NCI-H446 (cell line): Measurements from ENCODE around the gene CAMTA1.

Source experiments
- DNase-seq, 2 experiments: peaks; one replicate each; lab custom pipeline; 2025; lab: John Stamatoyannopoulos, UW

The CAMTA1 gene

DNA sequence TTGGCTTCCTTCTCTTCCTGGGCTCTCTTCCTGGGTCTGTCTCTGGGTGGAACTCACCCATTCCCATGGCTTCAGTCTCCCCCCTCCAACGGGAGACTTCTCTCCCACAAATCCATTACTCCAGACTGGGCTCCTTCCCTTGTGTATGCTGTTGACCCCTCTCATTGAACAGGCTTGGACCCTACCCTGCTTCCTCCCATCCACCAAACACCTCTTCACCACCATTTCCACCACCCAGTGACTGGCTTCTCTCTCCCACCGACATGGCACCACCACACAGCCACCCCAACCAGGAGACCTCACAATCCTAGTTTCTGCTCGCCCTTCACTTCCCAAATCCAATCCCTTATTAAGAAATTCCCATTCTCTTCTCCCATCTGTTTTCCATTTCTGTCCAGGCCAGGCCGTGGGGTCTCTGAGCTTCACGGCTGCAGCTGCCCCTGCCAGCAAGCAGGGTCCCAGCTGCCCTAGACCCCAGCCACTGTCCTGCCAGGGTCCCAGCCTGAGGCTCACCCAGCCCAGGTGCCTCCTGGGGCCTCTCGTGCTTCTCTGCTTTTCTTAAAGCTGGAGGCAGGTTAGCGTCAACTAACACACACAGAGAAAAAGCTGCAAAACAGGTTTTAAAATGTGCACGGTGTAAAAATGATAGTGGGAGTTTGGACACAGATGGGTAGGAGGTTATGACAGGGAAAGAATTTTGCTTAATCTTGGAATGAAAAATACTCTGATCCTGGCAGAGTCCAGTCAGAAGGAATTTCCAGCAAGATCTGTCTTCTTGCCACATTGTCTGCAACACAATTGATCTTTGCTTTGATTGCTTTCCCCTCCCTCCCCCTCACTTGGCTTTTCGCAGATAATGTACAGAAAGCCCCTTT lies 602.0 kb downstream of the CAMTA1 start:
- DNase-seq = no peak

DNA sequence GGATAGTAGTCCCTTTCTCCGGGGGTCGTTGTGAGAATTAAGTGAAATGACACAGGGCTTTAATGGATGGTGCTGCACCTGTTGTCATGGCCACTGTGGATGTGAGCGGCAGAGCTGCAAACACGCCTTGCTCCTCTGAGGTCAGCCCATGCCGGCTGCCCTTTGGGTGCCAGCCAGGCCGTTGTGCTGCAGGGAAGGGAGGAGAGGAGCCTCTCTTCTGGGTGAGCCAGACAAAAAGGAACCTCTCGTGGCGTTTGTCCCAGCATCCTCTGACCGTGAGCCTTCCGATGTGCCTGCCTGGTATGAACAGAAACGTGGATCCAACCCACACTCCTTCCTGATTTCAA lies 602.9 kb downstream of the CAMTA1 start:
- no peak for DNase-seq

DNA sequence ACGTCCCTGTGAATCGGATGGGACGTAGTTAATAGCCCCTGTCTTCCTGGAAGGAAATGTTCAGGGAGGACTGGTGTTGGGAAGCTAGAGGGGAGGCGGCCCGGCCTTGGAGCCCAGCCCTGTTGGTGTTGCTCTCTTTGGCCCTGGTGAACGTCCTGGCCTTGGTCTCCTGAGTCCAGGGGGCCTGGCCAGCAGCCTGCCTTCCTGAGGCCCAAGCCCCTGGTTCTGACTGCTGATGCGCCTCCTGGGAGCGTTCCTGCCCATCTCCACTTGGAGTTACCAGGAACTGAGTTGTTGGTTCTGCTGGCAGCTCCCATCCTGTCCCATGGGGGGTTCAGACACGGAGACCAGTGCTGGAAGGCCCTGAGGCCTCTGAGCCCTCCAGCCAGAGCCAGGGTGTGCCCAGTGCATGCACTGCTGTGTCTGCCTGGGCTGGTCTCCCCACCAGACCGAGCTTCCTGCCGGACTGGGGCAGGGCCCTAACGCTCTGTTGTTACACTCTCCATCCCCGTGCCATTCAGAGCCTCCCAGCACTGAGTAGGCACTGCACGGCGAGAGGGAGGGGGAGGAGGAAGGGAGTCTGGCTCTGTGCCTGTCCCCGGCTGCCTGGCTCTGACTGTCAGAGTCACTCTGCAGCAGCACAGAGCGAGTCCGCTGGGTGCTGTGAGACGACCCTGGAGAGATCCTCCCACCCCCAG lies 603.4 kb downstream of the CAMTA1 start:
- DNase-seq = peak in 1 of 2 experiments; percentile 31

DNA sequence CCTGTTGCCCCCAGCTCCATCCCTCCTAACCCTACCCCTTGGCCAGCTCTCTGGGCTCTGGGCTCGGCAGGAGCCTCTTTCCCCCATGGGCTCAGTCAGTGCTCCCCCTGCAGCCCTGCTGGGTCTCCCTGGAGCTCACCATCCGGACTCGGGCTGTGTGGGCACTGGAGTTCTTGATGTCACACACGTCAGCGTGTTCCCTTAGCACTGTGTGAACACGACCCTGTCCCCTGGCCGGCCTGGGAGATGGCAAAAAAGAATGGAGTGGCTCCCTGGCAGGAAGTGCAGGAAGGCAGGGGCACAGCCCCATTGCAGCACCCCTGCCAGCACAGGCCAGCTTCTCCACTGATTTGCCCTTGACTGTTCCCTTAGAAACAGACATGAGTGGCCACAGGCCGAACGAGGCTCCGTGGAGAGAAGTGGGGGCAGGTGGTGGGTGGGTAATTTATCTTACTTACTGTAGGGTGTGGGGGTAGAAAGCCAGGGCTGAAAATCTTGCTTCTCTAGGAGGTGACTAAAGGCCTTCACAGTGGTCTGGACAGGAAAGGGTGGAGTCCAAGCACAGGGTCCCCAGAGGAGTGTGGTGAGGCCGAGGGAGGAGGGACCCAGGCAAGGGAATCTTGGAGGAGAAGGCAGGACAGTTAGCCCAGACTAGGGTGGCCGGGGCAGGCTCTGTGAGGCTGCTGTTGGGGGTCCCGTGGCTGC lies 604.1 kb downstream of the CAMTA1 start:
- DNase-seq = no peak

DNA sequence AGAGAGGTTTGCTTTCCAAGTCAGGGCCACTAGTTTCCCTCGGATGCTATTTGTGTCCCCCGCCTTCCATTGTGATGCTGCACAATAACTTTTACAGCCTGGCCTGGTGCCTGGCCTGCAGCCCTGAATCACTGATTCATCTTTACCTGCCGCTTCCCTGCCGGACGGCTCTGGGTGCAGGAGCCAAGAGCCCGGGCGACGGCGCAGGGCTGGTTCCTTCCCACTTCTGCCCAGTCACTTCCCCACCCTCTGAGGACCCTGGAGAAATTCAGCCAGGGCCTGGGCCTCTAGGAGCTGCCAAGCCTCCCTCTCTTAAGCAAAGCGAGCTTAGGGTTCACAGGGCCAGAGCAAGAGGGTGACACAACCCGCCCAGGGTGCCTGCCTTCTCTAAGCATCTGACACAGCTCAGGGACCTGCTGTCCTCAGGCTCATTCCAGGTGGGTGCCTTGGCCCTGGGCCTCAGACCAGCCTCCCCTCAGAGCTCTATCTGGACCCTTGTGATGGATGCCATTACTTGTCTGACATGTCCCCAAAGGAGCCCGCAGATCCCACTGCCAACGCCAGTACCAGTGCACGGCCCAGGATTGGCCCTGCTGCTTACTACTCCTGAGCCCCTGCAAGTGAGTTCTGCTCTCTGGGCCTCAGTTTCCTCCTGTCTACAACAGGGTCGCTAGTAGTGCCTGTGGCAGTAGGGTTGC lies 604.8 kb downstream of the CAMTA1 start:
- no peak for DNase-seq

DNA sequence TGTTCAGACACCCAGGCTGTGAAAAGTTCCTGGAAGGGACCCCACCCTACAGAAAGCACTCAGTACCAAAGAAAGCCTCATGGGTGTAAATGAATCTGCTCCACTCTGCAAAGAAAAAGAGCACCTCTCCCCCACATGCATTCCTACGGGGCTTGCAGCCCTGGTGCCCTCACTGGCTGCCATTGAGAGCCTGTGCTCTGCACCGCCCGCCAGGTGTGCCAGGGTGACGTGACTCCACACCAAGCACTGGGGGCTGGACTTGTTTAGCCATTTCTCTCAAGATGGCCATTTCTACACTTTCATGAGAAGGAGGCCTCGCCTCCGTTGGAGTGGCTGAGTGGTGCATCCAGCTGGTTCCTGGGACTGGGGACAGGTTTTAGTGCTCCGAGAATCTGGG lies 605.3 kb downstream of the CAMTA1 start:
- DNase-seq = no peak

DNA sequence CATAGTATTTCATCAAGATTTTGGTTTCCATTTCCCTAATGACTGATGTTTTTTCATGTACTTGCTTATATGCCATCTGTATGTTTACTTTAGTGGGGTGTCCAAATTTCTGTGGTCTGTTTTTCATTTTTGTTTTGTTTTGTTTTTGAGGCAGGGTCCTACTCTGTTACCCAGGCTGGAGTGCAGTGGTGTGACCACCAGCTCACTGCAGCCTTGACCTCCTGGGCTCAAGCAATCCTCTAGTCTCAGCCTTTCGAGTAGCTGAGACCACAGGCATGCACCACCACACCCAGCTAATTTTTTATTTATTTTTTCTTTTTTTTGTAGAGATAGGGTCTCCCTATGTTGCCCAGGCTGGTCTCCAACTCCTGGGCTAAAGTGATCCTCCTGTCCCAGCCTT lies 607.9 kb downstream of the CAMTA1 start:
- DNase-seq = no peak

DNA sequence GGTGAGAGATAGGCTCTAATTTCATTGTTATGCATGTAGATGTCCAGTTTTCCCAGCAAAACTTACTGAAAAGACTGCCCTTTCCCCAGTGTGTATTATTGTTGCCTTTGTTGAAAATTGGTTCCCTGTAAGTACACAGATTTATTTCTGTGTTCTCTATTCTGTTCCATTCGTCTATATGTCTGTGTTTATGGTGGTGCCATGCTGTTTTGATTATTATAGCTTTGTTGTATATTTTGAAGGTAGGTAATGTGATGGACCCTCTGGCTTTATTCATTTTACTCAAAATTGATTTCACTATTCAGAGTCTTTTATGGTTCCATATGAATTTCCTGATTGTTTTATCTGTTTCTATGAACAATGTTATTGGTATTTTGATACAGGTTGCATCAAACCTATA lies 610.0 kb downstream of the CAMTA1 start:
- no peak for DNase-seq

DNA sequence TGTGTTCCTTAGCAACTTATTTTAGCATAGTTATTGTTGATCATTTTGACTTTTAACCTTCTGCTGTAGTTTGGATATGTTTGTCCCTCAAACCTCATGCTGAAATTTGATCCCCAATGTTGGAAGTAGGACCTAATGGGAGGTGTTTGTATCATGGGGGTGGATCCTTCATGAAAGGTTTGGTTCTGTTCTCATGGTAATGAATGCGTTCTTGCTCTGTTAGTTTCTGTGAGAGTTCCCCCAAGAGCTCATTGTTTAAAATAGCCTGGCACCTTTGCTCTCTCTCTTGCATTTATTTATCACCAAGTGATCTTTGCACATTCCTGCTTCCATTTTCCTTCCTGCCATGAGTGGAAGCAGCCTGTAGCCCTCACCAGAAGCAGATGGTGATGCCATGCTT lies 613.7 kb downstream of the CAMTA1 start:
- DNase-seq = no peak

DNA sequence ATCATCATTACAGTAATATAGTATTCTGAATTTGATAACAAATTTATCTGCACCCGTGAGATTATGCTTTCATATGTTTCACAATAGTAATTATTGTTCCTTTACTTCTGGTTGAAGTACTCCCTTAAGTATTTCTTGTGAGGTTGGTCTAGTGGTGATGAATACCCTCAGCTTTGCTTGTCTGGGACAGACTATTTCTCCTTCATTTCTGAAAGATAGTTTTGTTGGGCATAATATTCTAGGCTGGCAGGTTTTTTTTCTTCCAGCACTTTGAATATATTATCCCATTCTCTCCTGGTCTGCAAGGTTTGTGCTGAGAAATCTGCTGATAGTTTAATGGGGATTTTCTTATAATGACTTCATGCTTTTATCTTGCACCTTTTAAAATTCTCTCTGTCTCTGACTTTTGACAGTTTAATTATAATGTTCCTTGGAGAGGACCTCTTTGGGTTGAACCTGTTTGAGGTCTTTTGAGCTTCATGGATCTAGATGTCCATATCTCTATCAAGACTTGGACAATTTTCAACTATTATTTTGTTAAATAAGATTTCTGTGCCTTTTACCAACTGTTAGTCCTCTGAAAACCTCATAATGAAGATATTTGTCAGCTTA lies 614.4 kb downstream of the CAMTA1 start:
- DNase-seq = no peak

DNA sequence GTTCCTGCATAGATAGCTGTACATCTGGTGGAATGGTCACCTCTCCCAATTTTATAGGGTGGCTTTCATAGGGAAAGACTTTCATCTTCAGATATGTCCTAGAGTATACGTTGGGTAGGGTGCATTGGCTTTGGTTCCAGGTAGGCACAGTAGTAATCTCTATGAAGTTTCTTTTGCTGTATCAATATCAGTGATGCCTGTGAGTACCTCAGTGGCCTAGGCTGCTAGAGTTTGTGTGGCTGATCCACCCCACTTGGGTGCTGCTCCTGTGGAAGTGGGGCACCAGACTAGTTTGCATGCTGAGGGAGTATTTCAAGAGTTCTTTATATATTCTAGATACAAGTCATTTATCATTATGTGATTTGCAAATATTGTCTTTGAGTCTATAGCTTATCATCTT lies 615.3 kb downstream of the CAMTA1 start:
- DNase-seq = no peak

DNA sequence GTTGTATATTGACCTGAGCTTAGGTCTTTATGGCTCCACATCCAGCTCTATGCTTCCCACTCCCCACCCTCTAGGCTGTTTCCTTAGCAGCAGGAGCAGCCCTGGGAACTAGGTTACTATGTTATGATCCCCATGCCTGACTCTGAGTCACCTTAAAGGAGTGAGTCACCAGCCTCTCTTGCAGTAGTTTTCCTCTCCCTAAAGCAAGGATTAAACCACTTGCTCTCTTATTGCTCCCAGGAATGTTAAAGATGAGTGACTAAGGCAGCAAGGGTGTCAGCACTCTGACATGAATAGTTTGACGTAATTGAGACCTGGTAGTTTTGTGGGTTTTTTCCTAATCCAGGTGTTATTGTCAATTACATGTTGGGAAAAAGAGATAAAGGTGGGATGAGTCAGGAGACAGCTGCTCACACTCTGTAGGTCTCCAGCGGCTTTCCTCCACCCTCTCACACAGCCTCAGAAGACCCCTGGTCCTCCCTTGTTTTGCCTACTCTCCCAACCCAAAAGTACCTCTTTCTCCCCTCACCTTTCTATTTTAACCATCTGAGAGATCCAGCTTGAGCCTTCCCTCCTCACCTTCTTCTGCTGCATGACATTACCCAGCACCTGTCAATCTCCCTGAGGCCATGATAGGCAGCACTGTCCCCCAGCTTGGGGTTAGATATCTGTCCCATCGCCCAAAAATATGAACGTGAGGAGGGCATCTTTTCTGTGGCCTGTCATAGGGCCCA lies 616.7 kb downstream of the CAMTA1 start:
- no peak for DNase-seq

DNA sequence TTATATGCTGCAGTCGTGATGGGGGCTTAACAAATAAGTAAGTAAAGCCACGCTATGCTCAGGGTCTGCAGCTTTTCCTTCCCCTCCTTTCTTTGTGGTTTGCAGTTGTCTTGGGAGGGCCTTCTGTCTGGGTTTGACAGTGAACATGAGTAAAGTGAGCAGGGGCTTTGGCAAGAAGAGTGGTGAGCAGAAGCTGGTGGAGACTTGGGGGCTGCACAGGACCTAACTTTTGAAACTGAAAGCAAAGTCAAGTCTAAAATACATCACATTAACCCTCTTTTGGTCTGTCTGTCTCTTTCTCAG lies 617.2 kb downstream of the CAMTA1 start:
- DNase-seq = no peak

DNA sequence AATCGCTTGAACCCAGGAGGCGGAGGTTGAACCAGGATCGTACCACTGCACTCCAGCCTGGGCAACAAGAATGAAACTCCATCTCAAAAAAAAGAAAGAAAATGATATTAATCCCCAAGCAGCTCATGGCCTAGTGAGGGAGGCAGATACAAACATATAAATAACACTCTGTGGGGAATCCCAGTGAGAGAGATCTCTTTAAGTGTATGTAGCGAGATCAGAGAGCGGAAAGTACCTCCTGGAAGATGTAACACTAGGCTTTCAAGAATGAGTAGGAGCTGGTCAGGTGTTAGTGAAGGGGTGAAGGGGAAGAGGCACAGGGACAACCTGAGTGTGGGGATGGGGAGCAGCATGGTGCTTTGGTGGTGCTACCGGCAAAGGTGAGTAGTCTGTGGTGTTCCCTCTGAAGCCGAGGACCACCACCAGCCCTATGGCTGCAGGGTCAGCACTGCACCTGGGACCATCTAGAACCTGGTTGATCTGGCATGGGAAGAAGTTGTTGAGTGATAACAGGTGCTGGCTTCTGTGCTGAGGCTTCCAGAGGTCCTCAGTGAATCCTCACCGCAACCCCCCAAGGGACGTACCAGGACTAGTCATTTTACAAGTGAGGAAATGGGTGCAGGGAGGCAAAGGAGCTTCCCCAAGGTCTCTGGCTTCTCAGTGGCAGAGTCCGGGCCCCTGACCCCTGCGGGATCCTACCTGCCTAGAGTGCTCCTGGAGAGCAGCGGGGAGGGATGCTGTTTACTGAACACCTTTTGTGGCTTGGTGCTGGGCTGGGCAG lies 618.2 kb downstream of the CAMTA1 start:
- no peak for DNase-seq

DNA sequence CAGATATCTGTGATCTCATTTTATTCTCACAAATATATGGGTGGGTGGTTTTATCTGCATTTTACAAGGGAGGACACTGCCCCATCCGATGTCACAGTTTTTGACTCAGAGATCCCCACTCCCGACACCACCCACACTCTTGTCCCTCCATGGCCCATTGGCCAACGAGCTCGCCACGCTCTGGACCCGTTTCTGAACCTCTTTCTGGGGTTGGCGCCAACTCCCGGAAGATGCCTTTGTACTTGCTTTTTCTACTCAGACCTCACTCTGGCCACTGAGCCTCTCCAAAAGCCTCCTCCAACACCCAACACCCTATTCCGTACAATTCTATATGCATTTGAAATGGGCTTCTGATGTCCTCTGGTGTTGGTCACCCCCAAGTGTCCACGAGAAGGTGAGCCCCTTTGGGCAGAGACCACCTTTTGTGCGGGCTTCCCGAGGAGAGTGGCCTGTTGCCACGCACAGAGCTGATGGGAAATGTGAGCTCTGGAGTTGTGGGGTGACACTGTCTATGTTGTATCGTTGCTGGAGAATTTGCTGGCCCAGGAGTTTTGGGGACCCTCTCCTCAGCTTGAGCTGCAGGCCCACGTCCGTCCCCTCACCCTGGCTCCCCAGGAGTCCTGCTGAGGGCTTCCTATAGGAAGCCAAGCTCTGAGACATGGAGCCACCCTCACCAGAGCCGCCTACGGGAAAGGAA lies 618.9 kb downstream of the CAMTA1 start:
- no peak for DNase-seq

DNA sequence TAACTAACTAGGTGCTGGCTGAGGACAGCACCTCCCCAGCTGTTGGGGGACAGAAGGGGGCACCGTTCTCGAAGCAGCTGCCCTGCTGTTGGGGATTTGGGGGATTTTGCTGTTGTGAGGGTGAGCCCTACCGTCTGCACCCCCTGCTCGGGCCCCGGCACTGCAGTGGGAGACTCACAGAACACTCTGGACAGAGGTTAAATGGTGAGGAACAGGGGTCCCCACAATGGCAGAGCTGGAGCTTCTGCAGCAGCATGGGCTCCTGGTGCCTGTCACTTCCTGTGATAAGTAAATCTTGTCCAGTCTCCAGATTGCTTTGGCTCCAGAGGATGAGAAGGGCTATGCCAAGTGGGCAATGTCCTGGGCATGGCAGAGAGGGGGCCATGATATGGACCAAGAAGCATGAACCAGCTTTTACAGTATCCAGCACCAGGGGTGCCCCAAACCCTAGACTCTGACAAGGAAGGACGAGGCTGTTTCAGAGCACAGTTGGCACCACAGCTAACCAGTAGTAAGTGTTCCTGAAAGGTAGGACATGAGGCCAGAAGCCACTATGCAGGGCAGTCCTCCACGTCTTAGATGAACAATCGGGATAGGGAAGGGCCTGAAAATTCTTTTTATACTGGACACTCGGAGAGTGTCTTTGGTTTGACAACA lies 620.7 kb downstream of the CAMTA1 start:
- DNase-seq = no peak

DNA sequence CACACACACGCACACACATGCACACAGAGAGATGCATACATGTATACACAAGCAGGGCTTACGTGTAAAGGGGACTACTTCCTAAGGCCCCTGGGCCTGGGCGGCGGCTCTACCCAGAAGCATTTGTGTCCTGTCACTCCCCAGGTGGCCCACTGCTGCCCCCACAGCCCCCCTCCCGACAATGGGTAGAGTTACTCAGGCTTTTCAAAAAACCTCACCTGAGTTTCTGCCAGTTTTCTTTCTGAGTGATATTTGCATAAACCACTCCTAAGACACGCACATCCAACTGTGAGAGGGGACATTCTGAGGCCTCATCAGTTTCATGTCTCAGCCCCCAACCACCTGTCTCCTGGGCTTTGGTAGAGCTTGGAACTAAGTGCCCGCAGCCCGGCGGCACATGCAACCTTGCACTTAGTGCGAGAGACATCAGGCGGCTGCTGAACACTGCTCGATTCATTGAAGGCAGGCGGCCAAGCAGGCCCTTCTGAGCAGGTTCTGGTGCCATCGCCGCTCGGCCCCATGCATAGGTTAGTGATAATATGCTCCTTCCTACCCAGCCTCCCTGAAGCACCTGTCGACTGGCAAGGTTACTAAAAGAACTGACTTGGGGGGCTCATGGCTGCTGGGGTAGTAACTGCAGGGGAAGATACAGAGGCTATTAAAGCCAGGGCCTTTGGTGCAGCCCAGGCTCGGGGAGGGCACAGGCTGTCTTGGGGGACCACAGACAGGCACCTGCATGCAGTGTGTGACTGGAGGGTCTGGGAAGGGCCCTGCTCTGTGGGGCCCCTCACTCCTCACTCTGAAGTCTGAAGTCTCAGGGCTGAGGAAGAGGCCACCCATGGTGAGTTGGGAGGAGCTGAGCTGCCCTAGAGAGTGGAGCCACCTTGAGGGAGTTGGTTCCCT lies 621.6 kb downstream of the CAMTA1 start:
- DNase-seq = no peak

DNA sequence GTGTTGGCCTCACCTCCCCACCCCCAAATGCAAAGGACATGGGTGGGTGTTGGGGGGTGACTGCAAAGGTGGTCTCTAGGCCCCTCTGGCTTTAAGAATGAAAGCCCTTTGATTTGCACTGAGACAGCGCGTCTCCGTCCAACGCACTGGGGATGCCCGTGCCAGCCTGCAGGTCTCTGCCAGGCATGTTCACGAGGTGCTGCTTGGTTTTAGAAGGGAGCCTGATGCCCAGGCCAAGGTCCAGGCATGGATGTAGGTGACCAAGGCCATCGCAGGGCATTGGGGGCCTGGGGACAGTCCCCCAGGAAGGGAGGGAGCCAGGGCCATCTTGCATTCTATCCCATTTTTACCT lies 622.3 kb downstream of the CAMTA1 start:
- DNase-seq = no peak
